GM18951 (cell line): ENCODE results near the gene TMPRSS9.

Experiments used
- POLR2A ChIP-seq: IDR thresholded peaks from 4 replicates; pipeline ENCODE4 v1.6.1; 2011; ENCODE audit warnings: mild to moderate bottlenecking; ENCODE audit not compliant: insufficient read length, insufficient read depth; ENCODE audit errors: extremely low read depth
- in situ Hi-C: fragments of 300-500 bp; cut with MboI; formaldehyde crosslinking; loops from one replicate; pipeline ENCODE4 v1.12.0; 2022; ENCODE audit warnings: low sequenced_read_pairs, mixed read lengths, inconsistent platforms; ENCODE audit not compliant: unreplicated experiment

The TMPRSS9 gene

DNA sequence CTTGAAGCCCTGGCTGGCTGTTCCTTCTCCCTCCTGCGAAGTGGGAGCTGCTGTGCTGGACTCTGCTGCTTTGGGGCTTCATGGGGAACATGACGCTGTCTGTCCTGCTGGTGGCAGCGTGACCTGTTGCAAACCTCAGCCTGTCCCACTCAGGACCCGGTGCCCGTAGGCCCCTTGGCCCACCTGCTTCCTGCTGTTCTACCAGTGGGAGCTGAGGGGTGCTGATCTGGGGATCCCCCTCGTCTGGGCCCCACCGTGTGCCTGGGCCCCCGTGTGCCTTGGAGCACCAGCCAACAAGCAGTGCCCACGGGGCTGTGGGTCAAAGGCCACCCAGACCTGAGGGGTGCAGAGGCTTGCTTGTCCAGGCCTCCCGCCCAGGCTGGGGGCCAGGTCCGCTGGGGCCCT, 26.3 kb upstream of the TMPRSS9 start:
- in situ Hi-C loops = no loop called here
- no peak for TF ChIP-seq POLR2A

GRCh38 chr19:2334426-2334825, 25.6 kb upstream of the TMPRSS9 start:
- in situ Hi-C loops = no loop called here
- TF ChIP-seq POLR2A = no peak

GRCh38 chr19:2334986-2335846, 24.8 kb upstream of the TMPRSS9 start:
- TF ChIP-seq POLR2A = no peak
- in situ Hi-C loops = no loop called here

- in situ Hi-C loops = no loop called here
Measured at GRCh38 chr19:2335848-2336247, 24.2 kb upstream of the TMPRSS9 start.

GRCh38 chr19:2336528-2337328, 23.3 kb upstream of the TMPRSS9 start:
- in situ Hi-C loops = no loop called here
- TF ChIP-seq POLR2A = no peak

More at GRCh38 chr19:2335848-2336247, 24.2 kb upstream of the TMPRSS9 start:
- no peak for TF ChIP-seq POLR2A

GRCh38 chr19:2337329-2337707, 22.7 kb upstream of the TMPRSS9 start:
- in situ Hi-C loops = no loop called here
- TF ChIP-seq POLR2A = no peak

DNA sequence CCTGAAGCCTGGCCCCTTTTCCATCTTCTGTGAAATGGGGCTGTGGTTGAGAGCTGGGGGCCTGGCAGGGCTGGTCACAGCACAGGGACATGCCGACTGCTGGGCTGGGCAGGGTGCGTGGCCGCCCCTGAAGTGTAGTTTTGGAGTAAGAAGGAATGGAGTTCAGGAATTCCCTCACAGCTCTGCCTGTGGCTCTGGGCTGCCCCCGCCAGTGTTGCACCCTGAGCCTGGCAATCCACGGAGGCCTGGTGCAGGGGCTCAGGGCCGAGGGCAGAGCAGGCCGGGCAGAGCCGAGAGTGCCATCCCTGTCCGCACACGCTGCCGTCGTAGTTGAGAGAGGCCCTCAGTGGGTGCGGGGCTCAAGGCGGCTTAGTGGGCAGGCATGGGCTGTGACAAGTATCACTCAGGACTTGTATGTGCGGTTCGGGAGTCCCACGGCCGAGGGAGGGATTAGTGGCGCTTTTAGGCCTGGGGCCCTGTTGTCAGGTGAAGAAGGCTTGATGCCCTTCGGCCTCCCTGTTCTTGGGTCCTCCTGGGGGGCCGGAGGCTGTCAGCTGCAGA, 21.9 kb upstream of the TMPRSS9 start:
- in situ Hi-C loops = no loop called here
- no peak for TF ChIP-seq POLR2A

- in situ Hi-C loops = no loop called here
- TF ChIP-seq POLR2A = no peak
Measured at GRCh38 chr19:2338751-2339643, 21.1 kb upstream of the TMPRSS9 start.

- no peak for TF ChIP-seq POLR2A
- in situ Hi-C loops = no loop called here
Measured at GRCh38 chr19:2339644-2340310, 20.3 kb upstream of the TMPRSS9 start.

DNA sequence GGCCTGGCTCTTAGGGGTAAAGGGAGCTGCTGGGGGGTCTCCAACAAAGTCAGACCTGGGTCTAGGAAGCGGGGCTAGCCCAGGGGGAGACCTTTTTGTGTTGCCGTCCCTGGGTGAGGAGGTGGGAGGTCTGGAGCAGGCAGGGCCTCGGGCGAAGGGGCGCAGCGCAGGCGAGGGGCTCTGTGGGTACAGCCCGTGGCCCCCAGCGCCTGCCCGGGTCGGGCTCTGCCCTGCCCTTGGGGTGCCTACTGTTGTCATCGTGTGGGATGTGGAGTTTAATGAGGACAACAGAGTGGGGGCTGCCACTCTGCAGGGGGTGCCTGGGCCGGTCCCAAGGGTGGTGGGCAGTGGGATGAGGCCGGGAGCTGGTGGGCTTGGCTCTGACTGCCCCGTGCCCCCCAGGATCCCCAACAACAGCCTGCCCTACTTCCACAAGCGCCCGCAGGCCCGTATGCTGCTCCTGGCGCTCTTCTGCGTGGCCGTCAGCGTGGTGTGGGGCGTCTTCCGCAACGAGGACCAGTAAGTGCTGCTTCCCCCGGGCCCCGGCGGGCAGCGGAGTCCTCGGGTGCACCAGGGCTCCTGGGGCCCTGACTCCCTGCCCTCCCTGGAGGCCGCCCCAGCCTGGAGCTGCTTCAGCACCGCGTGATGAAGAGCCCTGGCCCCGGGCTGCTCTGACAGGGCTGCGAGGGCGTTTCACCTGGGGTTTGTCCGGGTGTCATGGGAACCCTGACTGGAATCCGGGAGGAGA, 19.4 kb upstream of the TMPRSS9 start:
- no peak for TF ChIP-seq POLR2A
- in situ Hi-C loops = no loop called here

DNA sequence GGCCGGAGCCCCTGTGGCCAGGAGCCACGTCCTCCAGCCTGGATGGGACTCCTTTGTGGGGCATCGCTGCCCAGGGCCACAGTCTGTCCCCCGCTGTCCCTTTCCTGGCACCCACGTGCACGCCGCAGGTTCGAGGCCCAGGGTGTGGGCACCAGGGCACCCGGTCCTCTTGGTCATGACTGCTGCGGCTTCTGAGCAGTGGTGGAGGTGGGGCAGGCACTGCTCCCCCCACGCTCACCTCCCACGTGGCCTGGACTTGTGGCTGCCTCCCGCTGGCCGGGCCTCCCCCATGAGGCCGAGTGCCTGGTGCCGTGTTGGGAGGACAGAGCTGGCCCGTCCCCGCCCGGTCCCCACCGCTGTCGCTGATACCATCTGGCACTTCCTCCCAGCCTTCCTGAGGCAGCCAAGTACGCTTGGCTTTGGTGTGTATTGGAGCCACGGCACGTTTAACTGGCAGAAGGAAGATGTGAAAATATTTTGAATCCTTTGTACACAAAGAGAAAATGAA, 18.8 kb upstream of the TMPRSS9 start:
- in situ Hi-C loops = no loop called here

More for the DNA sequence above, 18.8 kb upstream of the TMPRSS9 start:
- no peak for TF ChIP-seq POLR2A
